Mesendoderm (in vitro differentiated cells): Measurements from ENCODE around the gene ASTN2.

Source experiments
- DNase-seq: peaks from one replicate; pipeline ENCODE4 v3.0.0; 2013
- H2AK5ac ChIP-seq: 2 replicates; pipeline ENCODE4 v1.6.1; 2013; ENCODE audit warnings: low read length, inconsistent platforms
- H2BK120ac ChIP-seq: 2 replicates; pipeline ENCODE4 v1.6.1; 2013; ENCODE audit warnings: low read depth, mild to moderate bottlenecking, low read length, moderate library complexity, mixed read lengths
- H2BK15ac ChIP-seq: replicated peaks from 2 replicates; pipeline ENCODE4 v1.6.1; 2013; ENCODE audit warnings: low read depth, mild to moderate bottlenecking, moderate library complexity
- H2BK5ac ChIP-seq: 2 replicates; pipeline ENCODE4 v1.6.1; 2013; ENCODE audit warnings: low read length, inconsistent platforms
- H3K18ac ChIP-seq: 2 replicates; pipeline ENCODE4 v1.6.1; 2013; ENCODE audit warnings: mild to moderate bottlenecking, low read length, mixed read lengths
- H3K23ac ChIP-seq: one replicate; pipeline ENCODE4 v1.6.1; 2013; ENCODE audit warnings: low read length
- H3K27ac ChIP-seq: 2 replicates; pipeline ENCODE4 v1.5.1; 2013; ENCODE audit warnings: low read depth, mild to moderate bottlenecking, inconsistent platforms, low read length, moderate library complexity
- H3K27me3 ChIP-seq: 2 replicates; pipeline ENCODE4 v1.6.1; 2013; ENCODE audit warnings: low read length, control low read depth, mild to moderate bottlenecking, inconsistent platforms; ENCODE audit not compliant: insufficient read depth, poor library complexity
- H3K36me3 ChIP-seq: 2 replicates; pipeline ENCODE4 v1.6.1; 2013; ENCODE audit warnings: low read length, inconsistent platforms; ENCODE audit not compliant: control insufficient read depth, insufficient read depth
- H3K4ac ChIP-seq: one replicate; pipeline ENCODE4 v1.6.1; 2013; ENCODE audit warnings: low read depth, mild to moderate bottlenecking, low read length, moderate library complexity
- H3K4me1 ChIP-seq: 2 replicates; pipeline ENCODE4 v1.6.1; 2013; ENCODE audit warnings: low read depth, low read length, inconsistent platforms; ENCODE audit not compliant: control insufficient read depth
- H3K4me2 ChIP-seq: 2 replicates; pipeline ENCODE4 v1.6.1; 2013; ENCODE audit warnings: low read length
- H3K4me3 ChIP-seq: 2 replicates; pipeline ENCODE4 v1.5.1; 2013; ENCODE audit warnings: mild to moderate bottlenecking, low read length
- H3K56ac ChIP-seq: one replicate; pipeline ENCODE4 v1.6.1; 2013; ENCODE audit warnings: low read length
- H3K79me1 ChIP-seq: 2 replicates; pipeline ENCODE4 v1.6.1; 2013; ENCODE audit warnings: low read length, inconsistent platforms
- H3K79me2 ChIP-seq: 2 replicates; pipeline ENCODE4 v1.6.1; 2013; ENCODE audit warnings: mild to moderate bottlenecking, low read length; ENCODE audit not compliant: control insufficient read depth, insufficient read depth
- H3K9ac ChIP-seq: 2 replicates; pipeline ENCODE4 v1.6.1; 2013; ENCODE audit warnings: low read length, inconsistent platforms
- H4K5ac ChIP-seq: one replicate; pipeline ENCODE4 v1.6.1; 2013; ENCODE audit warnings: low read length
- H4K8ac ChIP-seq: one replicate; pipeline ENCODE4 v1.6.1; 2013; ENCODE audit warnings: low read depth, mild to moderate bottlenecking, control low read depth, low read length, moderate library complexity
- WGBS: extraction: QIAGEN DNeasy Blood & Tissue Kit; methylation state at CpG from one replicate; pipeline ENCODE4 v1.1.7; 2013; ENCODE audit warnings: low lambda C conversion rate, missing lambda C conversion rate; ENCODE audit not compliant: insufficient coverage; ENCODE audit errors: extremely low coverage; 5-methylcytosine and 5-hydroxymethylcytosine counted together

ASTN2 gene

DNA sequence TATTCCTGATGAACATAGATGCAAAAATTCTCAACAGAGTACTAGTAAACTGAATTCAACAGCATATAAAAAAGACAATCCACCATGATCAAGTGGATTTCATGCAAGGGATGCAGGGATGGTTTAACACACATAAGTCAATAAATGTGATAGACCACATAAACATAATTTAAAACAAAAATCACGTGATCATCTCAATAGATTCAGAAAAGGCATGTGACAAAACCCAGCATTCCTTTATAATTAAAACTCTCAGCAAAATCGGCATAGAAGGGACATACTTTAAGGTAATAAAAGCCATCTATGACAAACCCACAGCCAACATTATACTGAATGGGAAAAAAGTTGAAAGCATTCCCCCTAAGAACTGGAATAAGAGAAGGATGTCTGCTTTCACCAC is 894.6 kb downstream of the ASTN2 start:
- Histone ChIP-seq H3K18ac (no peak overlapping the region), H2AK5ac (no peak overlapping the region), H3K56ac (no peak overlapping the region), H2BK120ac (no peak overlapping the region), H3K79me1 (no peaks in the 10 kb centered on the region), H3K4me3 (no peak overlapping the region), H4K8ac (no peak overlapping the region), H3K27ac (no peak overlapping the region), H4K5ac (no peak overlapping the region), H3K79me2 (no peaks in the 10 kb centered on the region), H3K4me2 (no peak overlapping the region), H3K4me1 (no peaks in the 10 kb centered on the region), H3K9ac (no peak overlapping the region), H2BK5ac (no peak overlapping the region), H3K27me3 (no peaks in the 10 kb centered on the region), H2BK15ac (no peak overlapping the region), H3K23ac (no peak overlapping the region), H3K36me3 (no peaks in the 10 kb centered on the region), H3K4ac (no peak overlapping the region)
- WGBS: no CpG with 5 or more reads among the region's 2 CpGs
- DNase-seq: no peak

DNA sequence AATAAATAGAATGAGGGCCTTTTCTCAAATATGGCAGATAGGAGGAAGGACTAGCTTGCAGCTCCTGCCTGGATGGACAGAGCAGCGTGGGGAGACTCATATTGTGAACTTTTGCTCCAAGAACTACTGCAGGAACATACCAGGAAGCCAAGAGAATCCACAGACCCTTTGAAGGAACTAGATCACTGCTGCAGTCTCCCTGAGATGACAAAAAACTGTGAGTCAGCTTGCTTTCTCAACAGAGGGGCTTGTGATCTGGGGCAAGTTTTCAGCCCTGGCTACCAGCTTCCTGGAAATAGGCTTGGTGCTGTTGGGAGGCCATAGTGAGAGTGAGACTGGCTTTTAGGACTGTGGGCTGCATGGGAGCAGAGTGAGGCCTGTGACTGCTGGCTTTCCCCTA is 898.4 kb downstream of the ASTN2 start:
- DNase-seq: no peak
- Histone ChIP-seq H3K79me2 (no peaks in the 10 kb centered on the region), H2AK5ac (no peak overlapping the region), H3K36me3 (no peaks in the 10 kb centered on the region), H3K4me2 (no peak overlapping the region), H3K23ac (no peak overlapping the region), H3K18ac (no peak overlapping the region), H3K9ac (no peak overlapping the region), H2BK5ac (no peak overlapping the region), H3K4me3 (no peak overlapping the region), H3K79me1 (no peaks in the 10 kb centered on the region), H3K56ac (no peak overlapping the region), H3K27ac (no peak overlapping the region), H3K27me3 (no peaks in the 10 kb centered on the region), H4K8ac (no peak overlapping the region), H2BK15ac (no peak overlapping the region), H3K4ac (no peak overlapping the region), H4K5ac (no peak overlapping the region), H2BK120ac (no peak overlapping the region), H3K4me1 (no peaks in the 10 kb centered on the region)
- WGBS: no CpG with 5 or more reads among the region's 1 CpG

DNA sequence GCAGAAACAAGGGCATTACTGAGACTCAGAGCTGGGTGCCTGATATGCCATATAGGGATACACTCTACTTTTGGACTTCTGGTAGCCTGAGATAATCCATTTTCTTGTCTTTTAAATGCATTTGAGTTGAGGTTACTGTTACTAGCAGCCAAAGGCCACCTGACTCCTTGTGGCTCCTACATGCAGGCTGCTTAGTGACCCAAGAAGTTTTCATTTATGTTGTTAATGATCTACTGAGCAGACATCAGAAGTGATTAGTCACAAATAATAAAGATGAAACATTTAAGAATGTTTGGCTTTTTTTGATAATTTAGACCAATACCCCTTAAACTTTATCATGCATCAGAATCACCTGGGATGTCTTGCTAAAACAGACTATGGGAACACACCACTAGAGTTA is 899.3 kb downstream of the ASTN2 start:
- no peak overlapping the region for H3K18ac ChIP-seq
- no peaks in the 10 kb centered on the region for H3K79me1 ChIP-seq
- no peaks in the 10 kb centered on the region for H3K79me2 ChIP-seq
- H4K5ac ChIP-seq: no peak overlapping the region
- no peak overlapping the region for H2AK5ac ChIP-seq
- H2BK15ac ChIP-seq: no peak overlapping the region
- no peak overlapping the region for H3K9ac ChIP-seq
- no peak overlapping the region for H3K4me3 ChIP-seq
- no peak overlapping the region for H3K56ac ChIP-seq
- H3K4me1 ChIP-seq: no peaks in the 10 kb centered on the region
- no peaks in the 10 kb centered on the region for H3K36me3 ChIP-seq
- H2BK120ac ChIP-seq: no peak overlapping the region
- H3K27ac ChIP-seq: no peak overlapping the region
- no peak overlapping the region for H3K4me2 ChIP-seq
- no peak for DNase-seq
- no peaks in the 10 kb centered on the region for H3K27me3 ChIP-seq
- H3K23ac ChIP-seq: no peak overlapping the region
- no peak overlapping the region for H4K8ac ChIP-seq
- H3K4ac ChIP-seq: no peak overlapping the region
- no peak overlapping the region for H2BK5ac ChIP-seq

DNA sequence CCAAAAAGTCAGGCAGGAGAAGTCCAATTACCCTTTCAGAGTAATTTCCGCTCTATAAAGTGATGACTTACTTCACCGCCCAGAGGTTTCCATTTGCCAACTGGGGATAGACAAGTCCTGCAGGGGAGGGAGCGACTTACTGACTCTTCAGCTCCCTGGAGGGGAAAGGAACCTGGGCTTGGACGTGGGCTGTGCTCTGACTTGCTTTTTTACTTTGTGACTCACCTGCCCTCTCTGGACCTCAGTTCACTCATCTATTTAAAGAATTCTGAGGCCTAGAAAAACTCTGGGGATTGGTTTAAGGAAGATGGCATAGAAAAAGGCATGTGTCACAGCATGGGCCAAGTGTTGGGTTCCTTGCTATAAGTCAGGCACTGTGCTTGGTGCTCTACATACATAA is 908.2 kb downstream of the ASTN2 start:
- Histone ChIP-seq H3K79me1 (no peaks in the 10 kb centered on the region), H4K5ac (no peak overlapping the region), H3K27me3 (no peaks in the 10 kb centered on the region), H3K9ac (no peak overlapping the region), H3K18ac (no peak overlapping the region), H3K23ac (no peak overlapping the region), H3K79me2 (no peaks in the 10 kb centered on the region), H2AK5ac (no peak overlapping the region), H2BK120ac (no peak overlapping the region), H2BK15ac (no peak overlapping the region), H3K27ac (no peak overlapping the region), H3K56ac (no peak overlapping the region), H2BK5ac (no peak overlapping the region), H3K4me3 (no peak overlapping the region), H3K36me3 (no peaks in the 10 kb centered on the region), H3K4me1 (no peaks in the 10 kb centered on the region), H4K8ac (no peak overlapping the region), H3K4me2 (no peak overlapping the region), H3K4ac (no peak overlapping the region)
- WGBS: no CpG with 5 or more reads among the region's 4 CpGs
- no peak for DNase-seq

DNA sequence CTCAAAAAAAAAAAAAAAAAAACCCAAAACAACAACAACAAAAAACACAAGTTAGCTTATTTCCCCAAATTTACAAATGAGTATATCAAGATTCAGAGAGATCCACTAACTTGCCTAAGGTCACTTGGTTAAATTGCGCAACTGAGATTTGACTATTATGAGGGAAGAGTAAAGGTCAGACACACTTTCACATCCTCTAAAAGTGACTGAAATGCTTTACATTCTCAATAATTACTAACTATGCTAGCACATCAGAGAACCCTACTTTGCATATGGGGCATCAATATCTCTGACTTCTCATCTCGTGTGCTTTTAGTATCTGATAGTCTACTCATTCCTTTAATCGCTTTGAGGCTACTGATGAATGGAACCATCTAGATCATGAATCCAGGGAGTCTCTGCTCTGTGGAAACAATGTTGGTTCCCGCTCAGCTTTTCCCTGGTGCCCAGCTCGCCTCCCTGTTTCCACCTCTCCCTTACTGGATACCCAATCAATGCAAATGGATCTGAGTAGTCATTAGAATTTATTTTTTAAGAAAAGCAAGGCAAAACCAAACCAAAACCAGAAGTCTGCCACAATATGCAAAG is 909.9 kb downstream of the ASTN2 start:
- Histone ChIP-seq H3K23ac (no peak overlapping the region), H2BK15ac (no peak overlapping the region), H4K8ac (no peak overlapping the region), H3K79me2 (no peaks in the 10 kb centered on the region), H3K18ac (no peak overlapping the region), H3K4me1 (no peaks in the 10 kb centered on the region), H3K9ac (no peak overlapping the region), H3K4me2 (no peak overlapping the region), H2BK5ac (no peak overlapping the region), H3K36me3 (no peaks in the 10 kb centered on the region), H3K79me1 (no peaks in the 10 kb centered on the region), H3K4ac (no peak overlapping the region), H2BK120ac (no peak overlapping the region), H4K5ac (no peak overlapping the region), H3K27me3 (no peaks in the 10 kb centered on the region), H2AK5ac (no peak overlapping the region), H3K27ac (no peak overlapping the region), H3K4me3 (no peak overlapping the region), H3K56ac (no peak overlapping the region)
- no CpG with 5 or more reads among the region's 5 CpGs for WGBS
- DNase-seq: no peak

DNA sequence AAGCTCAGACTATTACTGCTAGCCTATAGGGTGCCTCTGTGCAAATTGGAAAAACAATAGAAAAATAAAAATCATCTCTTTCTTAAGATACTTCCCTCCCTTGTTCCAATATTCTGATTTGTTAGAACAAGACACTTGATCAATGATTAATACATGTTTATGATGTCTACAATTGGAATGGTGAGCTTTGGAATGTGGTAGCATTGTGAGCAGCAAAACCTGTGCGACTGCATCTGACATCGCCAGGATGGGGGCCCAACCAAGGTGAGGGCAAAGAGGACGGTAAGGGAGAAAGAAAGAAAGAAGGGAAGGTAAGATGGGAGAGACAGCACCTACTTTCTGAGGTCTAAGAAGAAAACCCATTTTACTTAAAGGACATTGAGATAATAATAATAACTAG is 910.8 kb downstream of the ASTN2 start:
- no peaks in the 10 kb centered on the region for H3K4me1 ChIP-seq
- H2BK5ac ChIP-seq: no peak overlapping the region
- no peak overlapping the region for H3K18ac ChIP-seq
- no peak for DNase-seq
- H4K8ac ChIP-seq: no peak overlapping the region
- no peak overlapping the region for H3K23ac ChIP-seq
- H2AK5ac ChIP-seq: no peak overlapping the region
- H3K79me1 ChIP-seq: no peaks in the 10 kb centered on the region
- H2BK15ac ChIP-seq: no peak overlapping the region
- H3K4me2 ChIP-seq: no peak overlapping the region
- no peak overlapping the region for H3K4ac ChIP-seq
- no peaks in the 10 kb centered on the region for H3K27me3 ChIP-seq
- H3K36me3 ChIP-seq: no peaks in the 10 kb centered on the region
- no peak overlapping the region for H3K27ac ChIP-seq
- H2BK120ac ChIP-seq: no peak overlapping the region
- WGBS: no CpG with 5 or more reads among the region's 3 CpGs
- no peaks in the 10 kb centered on the region for H3K79me2 ChIP-seq
- H4K5ac ChIP-seq: no peak overlapping the region
- H3K56ac ChIP-seq: no peak overlapping the region
- H3K9ac ChIP-seq: no peak overlapping the region
- H3K4me3 ChIP-seq: no peak overlapping the region
